Amniotic epithelial cell (primary cell): Measurements from ENCODE around the gene LFNG.
"Not testable (repeated sequence)": the region's sequence is repeated elsewhere in the genome, so short reads cannot be mapped to it uniquely, and the experiment has no call there.

ENCODE experiments used
- DNase-seq: peaks from one replicate; pipeline ENCODE4 v3.0.0-alpha.2; 2010; ENCODE audit warnings: low read depth

Gene LFNG

GRCh38 chr7:2530071-2530987, 10.8 kb downstream of the LFNG start:
- DNase-seq: no peak

- not testable (repeated sequence) for DNase-seq
These were observed 11.6 kb downstream of the LFNG start for GRCh38 chr7:2530994-2531795.

- DNase-seq: not testable (repeated sequence)
These were observed 12.2 kb downstream of the LFNG start for GRCh38 chr7:2531796-2532110.

GRCh38 chr7:2532199-2532772, 12.7 kb downstream of the LFNG start:
- not testable (repeated sequence) for DNase-seq

- DNase-seq: not testable (repeated sequence)
These were observed 13.2 kb downstream of the LFNG start for GRCh38 chr7:2532816-2533215.

GRCh38 chr7:2533566-2533965, 14.0 kb downstream of the LFNG start:
- DNase-seq: not testable (repeated sequence)

GRCh38 chr7:2534214-2534613, 14.6 kb downstream of the LFNG start:
- DNase-seq: not testable (repeated sequence)

- DNase-seq: not testable (repeated sequence)
These were observed 16.5 kb downstream of the LFNG start for GRCh38 chr7:2535872-2536627.

GRCh38 chr7:2537981-2538851, 18.6 kb downstream of the LFNG start:
- DNase-seq: no peak

GRCh38 chr7:2539031-2539911, 19.7 kb downstream of the LFNG start:
- no peak for DNase-seq

GRCh38 chr7:2540133-2540532, 20.6 kb downstream of the LFNG start:
- DNase-seq: no peak

- DNase-seq: no peak
These were observed 21.1 kb downstream of the LFNG start for GRCh38 chr7:2540641-2541051.

GRCh38 chr7:2541291-2542010, 21.9 kb downstream of the LFNG start:
- DNase-seq: no peak

GRCh38 chr7:2542011-2542915, 22.7 kb downstream of the LFNG start:
- no peak for DNase-seq

GRCh38 chr7:2542916-2543871, 23.6 kb downstream of the LFNG start:
- DNase-seq: no peak

- no peak for DNase-seq
These were observed 25.1 kb downstream of the LFNG start for GRCh38 chr7:2544541-2545188.
